Calu3 (cell line): Measurements from ENCODE around the gene SF3A1. TPM values are rescaled to one million over a fixed set of nuclear protein-coding genes. Genes with fewer than 3 reads are reported as not detected.

Source experiments
- BruUV-seq: library from RNA; stranded (reverse); fragments of 400-500 nt; replicated peaks from 2 replicates; lab custom pipeline; 2021; lab: Mats Ljungman, UMichigan
- CTCF ChIA-PET: fragments of 300-600 bp; sonication (Branson Sonifier 250); formaldehyde crosslinking; loops from one replicate; lab custom pipeline; 2022; ENCODE audit warnings: antibody characterized with exemption; lab: Charles Lee
- DNase-seq: peaks from one replicate; pipeline ENCODE4 v3.0.0; 2022
- H3K27ac Mint-ChIP-seq: one replicate; pipeline ENCODE4 v1.8.0; 2022; ENCODE audit warnings: mixed read lengths; ENCODE audit not compliant: unreplicated experiment
- H3K27me3 Mint-ChIP-seq: one replicate; pipeline ENCODE4 v1.8.0; 2022; ENCODE audit warnings: mixed read lengths; ENCODE audit not compliant: unreplicated experiment
- H3K36me3 Mint-ChIP-seq: one replicate; pipeline ENCODE4 v1.8.0; 2022; ENCODE audit warnings: mild to moderate bottlenecking, moderate library complexity, mixed read lengths; ENCODE audit not compliant: insufficient read depth, unreplicated experiment
- H3K4me1 Mint-ChIP-seq: one replicate; pipeline ENCODE4 v1.8.0; 2022; ENCODE audit warnings: mild to moderate bottlenecking, low read depth, mixed read lengths; ENCODE audit not compliant: unreplicated experiment
- H3K4me3 Mint-ChIP-seq: one replicate; pipeline ENCODE4 v1.8.0; 2022; ENCODE audit warnings: mild to moderate bottlenecking, low read depth, moderate library complexity, mixed read lengths; ENCODE audit not compliant: unreplicated experiment
- H3K9me3 Mint-ChIP-seq: one replicate; pipeline ENCODE4 v1.8.0; 2022; ENCODE audit warnings: low read depth, mixed read lengths; ENCODE audit not compliant: unreplicated experiment
- CTCF ChIP-seq: fragments of 200-600 bp; IDR thresholded peaks from one replicate; pipeline ENCODE4 v1.8.0; 2022; ENCODE audit warnings: antibody characterized with exemption; ENCODE audit not compliant: unreplicated experiment
- intact Hi-C: fragments of 100-400 bp; cut with micrococcal nuclease; formaldehyde crosslinking; loops from one replicate; pipeline ENCODE4 v1.10.0; 2022; ENCODE audit not compliant: unreplicated experiment
- total RNA-seq: library from RNA; stranded (reverse); gene quantifications from 2 replicates; pipeline ENCODE4 v1.2.3, GENCODE V29; 2022

SF3A1 gene
- total RNA-seq, 1 experiment from 2014 or later: 197 TPM

GRCh38 chr22:30284666-30285065, 72.0 kb downstream of the SF3A1 start:
- H3K4me1 Mint-ChIP-seq: peaks cover under 1% of the 10 kb centered on the region
- H3K27me3 Mint-ChIP-seq: no peaks in the 10 kb centered on the region
- no peaks in the 10 kb centered on the region for H3K9me3 Mint-ChIP-seq
- no peak for TF ChIP-seq CTCF
- no peak for DNase-seq
- CTCF ChIA-PET: interaction anchor here (0.6 to 1.0 kb wide), 2 partner anchors 21 to 107 kb away, joined by 3 read pairs; no protein-coding TSS in a partner anchor
- H3K27ac Mint-ChIP-seq: no peak overlapping the region
- intact Hi-C loops: no loop called here
- BruUV-seq: no TSS peak
- peaks cover 55% of the 10 kb centered on the region for H3K36me3 Mint-ChIP-seq
- H3K4me3 Mint-ChIP-seq: no peak overlapping the region

- CTCF ChIA-PET: no interaction called here
- BruUV-seq: no TSS peak
Observed at GRCh38 chr22:30284172-30284571, 72.5 kb downstream of the SF3A1 start.

GRCh38 chr22:30283342-30283741, 73.4 kb downstream of the SF3A1 start:
- BruUV-seq: no TSS peak
- Mint-ChIP-seq H3K4me1 (no peaks in the 10 kb centered on the region), H3K27me3 (no peaks in the 10 kb centered on the region), H3K36me3 (peaks cover 46% of the 10 kb centered on the region), H3K4me3 (no peak overlapping the region), H3K9me3 (no peaks in the 10 kb centered on the region), H3K27ac (no peak overlapping the region)
- CTCF ChIA-PET: no interaction called here
- intact Hi-C loops: no loop called here
- no peak for TF ChIP-seq CTCF
- no peak for DNase-seq

More at GRCh38 chr22:30284172-30284571, 72.5 kb downstream of the SF3A1 start:
- Mint-ChIP-seq H3K4me1 (no peaks in the 10 kb centered on the region), H3K9me3 (no peaks in the 10 kb centered on the region), H3K36me3 (peaks cover 54% of the 10 kb centered on the region), H3K27me3 (no peaks in the 10 kb centered on the region), H3K4me3 (no peak overlapping the region), H3K27ac (no peak overlapping the region)
- no peak for DNase-seq
- no peak for TF ChIP-seq CTCF
- intact Hi-C loops: no loop called here

- H3K27ac Mint-ChIP-seq: no peak overlapping the region
- CTCF ChIA-PET: no interaction called here
- DNase-seq: no peak
- TF ChIP-seq CTCF: no peak
- no peaks in the 10 kb centered on the region for H3K27me3 Mint-ChIP-seq
- H3K36me3 Mint-ChIP-seq: peaks cover 39% of the 10 kb centered on the region
- peaks cover 7% of the 10 kb centered on the region for H3K4me1 Mint-ChIP-seq
- no peaks in the 10 kb centered on the region for H3K9me3 Mint-ChIP-seq
- BruUV-seq: no TSS peak
- intact Hi-C loops: no loop called here
- H3K4me3 Mint-ChIP-seq: no peak overlapping the region
Observed at GRCh38 chr22:30282616-30283046, 74.1 kb downstream of the SF3A1 start.

Other genes starting within 250 kb of the SF3A1 start
- gene LIF, start 110.1 kb downstream of the SF3A1 start, total RNA-seq: 202 and 260 TPM in 2 replicates
- not detected in 2 replicates for gene OSM, start 90.0 kb downstream of the SF3A1 start, total RNA-seq
- 12.0 and 14.2 TPM in 2 replicates for gene CASTOR1, start 67.4 kb downstream of the SF3A1 start, total RNA-seq
- gene TBC1D10A, start 30.0 kb downstream of the SF3A1 start, total RNA-seq: 24.5 and 24.8 TPM in 2 replicates
- gene CCDC157, start 113 bp upstream of the SF3A1 start, total RNA-seq: 5.0 and 5.5 TPM in 2 replicates
- 42.5 and 48.8 TPM in 2 replicates for gene RNF215, start 30.5 kb upstream of the SF3A1 start, total RNA-seq
- 32.1 and 39.1 TPM in 2 replicates for gene SEC14L2, start 40.1 kb upstream of the SF3A1 start, total RNA-seq
- gene MTFP1, start 68.9 kb upstream of the SF3A1 start, total RNA-seq: 30.5 and 33.6 TPM in 2 replicates
- gene SEC14L3, start 115.1 kb upstream of the SF3A1 start, total RNA-seq: not detected in 2 replicates
- gene SEC14L4, start 148.8 kb upstream of the SF3A1 start, total RNA-seq: 0.35 and 0.98 TPM in 2 replicates
- gene SEC14L6, start 189.8 kb upstream of the SF3A1 start, total RNA-seq: 0.26 and 0.47 TPM in 2 replicates
- 6.5 and 8.2 TPM in 2 replicates for gene GAL3ST1, start 217.8 kb upstream of the SF3A1 start, total RNA-seq
- 98.9 and 106 TPM in 2 replicates for gene PES1, start 235.0 kb upstream of the SF3A1 start, total RNA-seq